ENCODE results near the gene SLC35B3.
"Not testable (repeated sequence)": the region's sequence is repeated elsewhere in the genome, so short reads cannot be mapped to it uniquely, and the experiment has no call there.

The SLC35B3 gene

GRCh38 chr6:8405946-8406345 lies 29.4 kb downstream of the SLC35B3 start:
- FAIRE-seq: not testable (repeated sequence)

GRCh38 chr6:8402546-8402945 lies 32.8 kb downstream of the SLC35B3 start:
- FAIRE-seq: no peak

GRCh38 chr6:8400663-8401062 lies 34.7 kb downstream of the SLC35B3 start:
- FAIRE-seq: no peak

- no peak for FAIRE-seq
Measured at GRCh38 chr6:8392569-8392968, 42.8 kb downstream of the SLC35B3 start.

GRCh38 chr6:8391934-8392333 lies 43.4 kb downstream of the SLC35B3 start:
- no peak for FAIRE-seq

- FAIRE-seq: no peak
Measured at GRCh38 chr6:8389036-8389818, 46.1 kb downstream of the SLC35B3 start.

GRCh38 chr6:8387942-8388437 lies 47.4 kb downstream of the SLC35B3 start:
- no peak for FAIRE-seq

GRCh38 chr6:8383584-8383983 lies 51.8 kb downstream of the SLC35B3 start:
- no peak for FAIRE-seq

GRCh38 chr6:8382434-8382833 lies 52.9 kb downstream of the SLC35B3 start:
- FAIRE-seq: no peak

GRCh38 chr6:8375916-8376315 lies 59.4 kb downstream of the SLC35B3 start:
- FAIRE-seq: no peak
